Measurements from ENCODE around the gene VASN.

VASN gene

DNA sequence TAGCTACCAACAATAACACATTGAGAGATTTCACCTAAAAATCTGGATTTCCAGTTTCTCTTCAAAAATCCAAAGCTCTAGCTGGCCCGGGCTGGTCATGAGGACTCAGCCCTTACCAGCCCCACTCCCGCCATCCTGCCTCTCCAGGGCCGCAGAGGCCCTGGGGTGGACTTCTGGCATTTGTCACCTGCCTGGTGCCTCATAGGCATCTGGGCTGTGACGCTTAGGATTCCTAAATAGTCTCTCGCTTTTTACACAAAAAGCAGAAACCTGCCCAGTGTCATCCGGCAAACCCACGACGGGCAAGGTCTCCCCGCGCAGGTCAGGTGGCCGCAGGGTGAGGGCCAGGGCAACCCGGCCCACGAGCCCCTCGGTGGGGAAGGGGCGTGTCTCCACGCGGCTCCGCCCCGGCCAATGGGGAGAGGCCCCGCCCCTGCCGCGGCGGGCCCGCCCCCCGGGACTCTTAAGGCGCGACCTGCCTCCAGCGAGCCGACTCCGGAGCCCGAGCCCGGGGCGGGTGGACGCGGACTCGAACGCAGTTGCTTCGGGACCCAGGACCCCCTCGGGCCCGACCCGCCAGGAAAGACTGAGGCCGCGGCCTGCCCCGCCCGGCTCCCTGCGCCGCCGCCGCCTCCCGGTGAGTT is at the start of gene VASN:
VASN (plus strand) TSS at position 492 of the 644 bp plus-strand sequence. CDS start 9,030 bp downstream, outside the sequence.
- no peak for TF ChIP-seq GATA2 (IDR thresholded peaks at IDR 0.05; ENCODE audit: low read depth, low read length)
- no peak for TF ChIP-seq GATA3 (IDR thresholded peaks at IDR 0.05; ENCODE audit: low read depth, low read length)

DNA sequence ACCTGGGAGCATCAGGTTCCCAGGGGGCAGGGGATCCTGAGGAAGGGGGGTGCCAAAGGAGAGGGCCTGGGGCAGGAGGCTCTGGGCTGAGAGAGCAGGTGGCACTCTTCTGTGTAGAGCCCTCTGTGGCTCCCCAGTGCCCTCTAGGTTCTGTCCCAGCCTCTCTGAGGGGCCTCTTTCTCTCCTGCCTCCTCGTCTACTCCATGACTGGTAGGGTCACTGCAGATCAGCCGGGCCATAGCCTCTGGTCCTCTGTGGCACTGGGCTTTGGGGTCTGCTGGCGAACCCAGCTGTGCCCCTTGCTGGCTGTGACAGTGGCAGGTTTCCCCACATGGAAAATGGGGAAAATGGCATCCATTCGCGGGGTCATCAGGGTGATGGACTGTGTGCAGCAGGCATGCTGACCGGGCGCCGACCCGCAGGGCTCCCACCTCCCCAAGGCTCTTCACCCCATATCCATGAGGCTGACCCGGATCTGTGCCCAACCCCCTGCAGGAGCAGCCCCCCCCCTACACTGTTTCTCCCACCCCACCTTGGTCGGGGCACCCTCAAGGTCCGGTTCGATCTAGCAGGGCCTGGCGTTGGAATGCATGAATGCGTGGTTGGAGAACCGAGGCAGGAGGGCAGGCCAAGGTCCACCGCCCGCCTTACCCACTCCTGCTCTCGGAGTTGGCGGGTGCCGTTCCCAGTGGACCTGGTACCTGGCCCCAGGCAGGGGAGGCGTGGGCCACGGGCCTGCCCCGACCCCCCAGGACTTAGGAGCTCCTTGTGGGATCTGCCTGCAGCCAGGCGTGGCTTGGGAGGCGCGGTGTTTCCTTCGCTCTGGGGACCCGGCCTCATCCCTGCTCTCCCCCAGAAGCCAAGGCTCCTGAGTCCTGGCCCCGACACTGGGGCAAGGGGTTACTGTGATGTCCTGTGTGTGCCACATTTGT is 49.3 kb upstream of the VASN start:
- no peak for TF ChIP-seq GATA2 (IDR thresholded peaks at IDR 0.05; ENCODE audit: low read depth, low read length)

DNA sequence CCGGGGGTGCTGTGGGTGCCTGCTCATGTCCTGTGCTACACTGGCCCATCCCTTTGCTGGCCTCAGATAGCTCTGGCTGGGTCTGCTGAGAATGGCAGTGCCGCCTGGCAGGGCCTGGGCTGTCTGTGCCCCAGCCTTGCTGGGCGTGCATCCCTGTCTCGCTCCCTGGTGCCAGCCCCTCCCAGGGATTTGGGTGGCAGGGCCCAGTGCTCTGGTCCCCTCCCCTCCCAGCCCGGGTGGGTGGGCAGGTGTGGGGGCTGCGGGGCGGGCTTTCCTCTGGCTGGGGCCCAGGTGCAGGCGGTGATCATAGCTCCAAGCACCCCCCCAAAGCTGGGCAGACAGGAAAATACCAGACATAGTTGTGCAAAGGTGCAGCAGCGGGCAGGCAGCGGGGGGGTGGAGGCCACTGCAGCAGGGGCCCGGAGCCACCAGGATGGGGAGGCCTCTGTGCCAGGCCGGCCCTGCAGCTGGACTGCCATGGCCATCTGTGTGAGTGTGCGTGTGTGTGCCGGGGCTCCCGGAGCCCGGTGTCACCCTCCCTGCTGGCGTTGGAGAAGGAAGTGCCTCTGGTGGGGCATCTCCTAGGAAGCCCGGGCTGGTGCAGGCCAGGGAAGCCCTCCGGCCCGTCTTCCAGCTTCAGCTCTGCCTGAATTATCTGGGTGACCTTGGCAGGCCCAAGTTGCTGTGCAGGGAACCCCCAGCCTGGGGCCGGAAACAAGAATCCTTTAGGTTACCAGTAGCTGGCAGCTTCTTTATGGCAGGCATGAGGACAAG is 48.4 kb upstream of the VASN start:
- TF ChIP-seq GATA2 (IDR thresholded peaks at IDR 0.05; ENCODE audit: low read depth, low read length) (no peak), GATA3 (IDR thresholded peaks at IDR 0.05; ENCODE audit: low read depth, low read length) (no peak)

DNA sequence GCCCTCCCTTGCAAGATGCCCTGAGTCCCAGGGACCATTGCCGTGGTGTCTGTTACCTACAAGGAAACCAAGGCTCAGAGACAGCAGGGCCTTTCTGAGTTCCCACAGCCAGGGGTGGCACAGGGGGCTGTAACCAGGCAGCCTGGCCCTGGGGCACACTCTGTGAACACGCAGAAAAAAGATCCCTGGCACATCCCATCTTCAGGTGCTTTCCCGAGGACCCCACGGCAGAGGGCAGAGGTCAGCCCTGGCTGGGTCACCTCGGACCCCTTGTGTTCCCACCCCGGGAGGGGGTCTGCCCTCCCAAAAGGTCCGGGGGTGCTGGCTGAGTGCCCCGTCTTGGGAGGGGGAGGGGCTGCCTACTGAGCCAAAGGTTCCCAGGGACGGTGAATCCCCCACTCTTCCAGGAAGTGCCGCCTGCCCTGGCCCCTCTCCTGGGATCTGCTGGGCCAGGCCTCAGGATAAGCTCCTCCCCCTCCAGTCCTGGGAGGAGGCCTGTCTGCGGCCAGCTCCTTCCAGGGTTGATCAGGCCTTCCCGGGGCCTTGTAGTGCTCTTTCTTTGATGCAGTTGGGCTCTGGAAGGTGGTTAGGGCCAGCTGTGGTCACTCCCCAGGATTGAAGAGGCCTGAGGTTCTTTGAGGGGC is 47.7 kb upstream of the VASN start:
- TF ChIP-seq GATA3 (IDR thresholded peaks at IDR 0.05; ENCODE audit: low read depth, low read length) = no peak
- TF ChIP-seq GATA2 (IDR thresholded peaks at IDR 0.05; ENCODE audit: low read depth, low read length) = no peak

DNA sequence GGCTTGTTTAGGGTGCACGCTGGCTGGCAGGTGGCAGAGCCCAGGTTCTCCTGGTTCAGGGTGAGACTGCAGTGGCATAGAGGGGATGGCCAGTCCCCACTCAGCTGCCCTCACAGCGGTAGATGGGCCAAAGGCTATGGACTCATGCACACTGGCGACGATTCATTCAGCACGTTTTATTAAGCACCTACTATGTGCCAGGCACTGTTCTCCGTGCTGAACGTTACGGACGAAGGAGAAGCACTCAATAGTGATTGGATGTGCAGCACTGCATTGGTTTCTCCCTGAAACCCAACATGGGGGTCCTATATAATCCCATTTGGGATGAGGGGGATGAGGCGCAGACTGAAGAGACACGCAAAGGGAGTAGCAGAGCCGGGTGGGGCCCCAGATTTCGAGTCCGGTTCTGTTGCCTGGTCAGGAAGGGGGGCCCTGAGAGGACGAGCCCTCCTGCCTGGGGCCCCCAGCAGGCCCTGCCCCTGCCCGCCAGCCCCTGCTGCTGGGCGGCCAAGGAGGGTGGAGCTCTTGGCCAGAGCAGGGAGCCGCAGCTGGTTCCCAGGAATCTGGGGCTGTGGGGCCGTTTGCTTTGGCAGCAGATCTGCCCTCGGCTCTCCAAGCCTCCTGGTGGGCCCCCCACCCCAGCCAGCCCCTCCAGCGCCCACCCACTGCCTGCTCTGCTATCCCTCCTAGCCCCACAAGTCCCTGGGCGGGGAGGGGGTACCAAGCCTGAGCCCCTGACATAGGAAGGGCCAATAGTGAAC is 47.0 kb upstream of the VASN start:
- TF ChIP-seq GATA3 (IDR thresholded peaks at IDR 0.05; ENCODE audit: low read depth, low read length) (no peak), GATA2 (IDR thresholded peaks at IDR 0.05; ENCODE audit: low read depth, low read length) (no peak)

DNA sequence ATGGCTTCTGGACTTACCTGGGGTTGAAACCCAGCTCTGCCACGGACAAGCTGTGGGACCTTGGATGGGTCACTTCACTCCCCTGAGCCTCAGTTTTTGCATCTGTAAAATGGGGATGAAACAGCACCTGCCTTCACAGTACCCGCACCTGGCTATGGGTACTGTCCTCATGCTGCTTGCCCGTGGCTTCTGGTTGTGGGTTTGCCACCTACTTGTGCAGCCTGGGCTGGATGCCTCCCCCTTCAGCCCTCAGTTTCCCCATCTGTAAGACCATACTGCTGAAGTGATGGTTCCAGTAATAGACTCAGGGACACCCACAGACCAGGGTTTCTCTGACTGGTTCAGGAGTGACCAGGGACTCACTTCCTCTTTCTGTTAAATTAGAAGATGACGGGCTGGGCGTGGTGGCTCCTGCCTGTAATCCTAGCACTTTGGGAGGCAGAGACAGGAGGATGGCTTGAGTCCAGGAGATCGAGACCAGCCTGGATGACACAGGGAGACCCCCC is 46.3 kb upstream of the VASN start:
- no peak for TF ChIP-seq GATA2 (IDR thresholded peaks at IDR 0.05; ENCODE audit: low read depth, low read length)
- TF ChIP-seq GATA3 (IDR thresholded peaks at IDR 0.05; ENCODE audit: low read depth, low read length) = no peak

DNA sequence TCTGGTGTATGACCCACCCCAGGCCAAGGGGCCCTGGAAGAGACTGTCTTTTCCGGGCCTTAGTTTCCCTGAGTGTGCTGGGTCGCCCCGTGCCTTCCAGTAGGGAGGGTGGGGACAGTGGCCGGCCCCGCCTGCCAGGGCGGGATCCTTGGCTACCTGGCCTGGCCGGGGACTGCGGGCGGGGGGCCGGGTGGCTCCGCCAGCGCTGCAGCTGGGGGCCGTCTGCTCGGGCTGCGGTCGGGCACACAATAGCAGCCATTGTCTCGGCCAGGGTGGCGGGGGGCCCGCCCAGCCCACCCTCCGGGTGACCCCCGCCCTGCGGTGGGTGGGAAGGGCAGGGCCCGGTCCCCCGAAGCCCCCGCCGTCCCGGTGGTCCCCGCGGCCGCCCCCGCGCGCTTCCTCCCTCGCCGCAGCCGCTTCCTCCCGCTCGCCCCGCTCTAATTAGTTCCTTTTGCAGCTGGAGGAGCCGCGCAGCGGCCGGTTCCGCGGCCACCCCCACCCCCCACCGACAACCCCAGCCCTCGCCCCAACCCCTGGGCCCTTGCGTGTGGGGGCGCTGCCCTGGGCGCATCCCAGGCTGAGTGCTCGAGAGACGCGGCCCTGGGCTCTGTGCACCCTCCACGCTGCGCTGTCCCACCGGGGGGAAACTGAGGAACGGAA is 44.1 kb upstream of the VASN start:
- TF ChIP-seq GATA2 (IDR thresholded peaks at IDR 0.05; ENCODE audit: low read depth, low read length) (no peak), GATA3 (IDR thresholded peaks at IDR 0.05; ENCODE audit: low read depth, low read length) (no peak)

DNA sequence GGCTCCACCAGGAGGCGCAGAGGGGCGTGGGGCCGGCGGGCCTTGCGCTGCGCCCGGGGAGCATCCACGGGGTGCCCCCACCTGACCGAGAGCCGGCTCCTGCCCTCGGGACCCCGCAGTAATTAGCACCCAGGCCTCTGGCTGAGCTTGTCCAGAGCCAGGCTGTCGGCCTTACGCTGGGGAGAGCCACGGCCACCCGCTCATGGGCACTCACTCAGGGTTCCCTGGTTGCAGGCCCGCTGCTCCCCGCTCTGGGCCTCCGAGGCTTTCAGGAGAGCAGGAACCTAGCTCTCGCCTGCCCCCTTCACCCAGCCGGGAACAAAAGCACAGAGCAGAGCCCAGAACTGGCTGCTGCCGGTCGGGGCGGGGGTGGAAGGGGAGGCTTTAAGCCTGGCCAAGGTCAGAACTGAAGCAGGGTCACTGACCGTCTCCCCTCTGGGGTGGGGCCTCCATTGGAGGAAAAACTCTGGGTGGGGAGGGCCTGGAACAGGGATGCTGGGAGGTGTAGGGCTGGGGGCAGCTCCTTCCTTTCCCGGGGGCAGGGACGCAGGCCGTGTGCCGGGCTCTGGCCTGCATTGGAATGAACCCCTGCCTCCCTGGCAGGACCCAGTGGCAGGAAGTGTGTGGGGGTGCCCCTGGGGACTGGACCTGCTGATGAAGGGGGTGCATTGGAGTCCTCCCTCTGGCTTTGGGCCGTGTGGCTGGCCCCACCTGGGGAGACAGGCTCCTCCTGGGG is 43.4 kb upstream of the VASN start:
- TF ChIP-seq GATA3 (IDR thresholded peaks at IDR 0.05; ENCODE audit: low read depth, low read length) (no peak), GATA2 (IDR thresholded peaks at IDR 0.05; ENCODE audit: low read depth, low read length) (no peak)

DNA sequence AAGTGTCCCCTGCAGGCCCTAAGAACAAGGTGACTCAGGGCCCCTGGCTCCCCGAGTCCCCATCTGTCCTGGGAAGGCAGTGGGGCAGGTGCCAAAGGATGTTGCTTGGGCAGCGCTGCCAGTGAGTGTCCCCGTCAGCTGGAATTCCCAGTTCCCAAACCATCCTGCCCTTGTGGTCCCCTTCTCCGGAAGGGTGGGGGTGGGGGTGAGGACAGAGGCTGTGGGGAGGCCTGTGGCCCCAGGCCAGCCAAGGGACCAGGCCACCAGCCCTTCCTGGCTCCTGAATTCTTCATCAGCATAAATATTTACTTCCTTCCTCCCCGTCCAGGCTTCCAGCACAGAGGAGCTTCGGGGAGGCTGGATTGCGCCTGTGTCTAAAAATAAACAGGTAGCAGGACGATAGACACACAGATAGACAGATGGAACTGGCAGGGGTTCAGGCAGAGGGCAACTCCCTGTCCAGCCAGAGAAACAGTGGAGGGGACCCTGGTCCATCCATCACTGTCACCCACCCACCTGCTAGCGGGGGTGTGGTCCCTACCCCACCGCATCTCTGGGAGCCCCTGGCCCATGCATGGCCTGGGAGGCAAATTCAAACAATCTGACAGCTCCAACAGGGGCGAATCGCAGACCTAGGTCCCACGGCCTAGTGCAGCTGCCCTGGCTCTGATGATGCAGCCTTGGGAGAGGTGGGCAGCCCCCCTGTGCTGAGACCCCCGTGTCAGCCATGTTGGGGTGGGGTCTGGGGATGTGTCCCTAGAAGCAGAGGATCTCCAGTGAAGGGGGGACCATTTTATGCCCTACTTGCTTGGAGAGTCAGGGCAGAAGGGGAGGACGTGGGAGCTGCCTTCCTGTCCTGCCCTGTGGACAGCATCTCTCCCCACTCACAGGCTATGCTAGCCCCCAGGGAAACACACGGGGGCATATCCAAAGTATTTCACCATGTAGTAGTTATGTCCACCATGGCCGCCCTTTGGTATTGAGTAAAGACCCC is 42.6 kb upstream of the VASN start:
- TF ChIP-seq GATA2 (IDR thresholded peaks at IDR 0.05; ENCODE audit: low read depth, low read length) (no peak), GATA3 (IDR thresholded peaks at IDR 0.05; ENCODE audit: low read depth, low read length) (no peak)

DNA sequence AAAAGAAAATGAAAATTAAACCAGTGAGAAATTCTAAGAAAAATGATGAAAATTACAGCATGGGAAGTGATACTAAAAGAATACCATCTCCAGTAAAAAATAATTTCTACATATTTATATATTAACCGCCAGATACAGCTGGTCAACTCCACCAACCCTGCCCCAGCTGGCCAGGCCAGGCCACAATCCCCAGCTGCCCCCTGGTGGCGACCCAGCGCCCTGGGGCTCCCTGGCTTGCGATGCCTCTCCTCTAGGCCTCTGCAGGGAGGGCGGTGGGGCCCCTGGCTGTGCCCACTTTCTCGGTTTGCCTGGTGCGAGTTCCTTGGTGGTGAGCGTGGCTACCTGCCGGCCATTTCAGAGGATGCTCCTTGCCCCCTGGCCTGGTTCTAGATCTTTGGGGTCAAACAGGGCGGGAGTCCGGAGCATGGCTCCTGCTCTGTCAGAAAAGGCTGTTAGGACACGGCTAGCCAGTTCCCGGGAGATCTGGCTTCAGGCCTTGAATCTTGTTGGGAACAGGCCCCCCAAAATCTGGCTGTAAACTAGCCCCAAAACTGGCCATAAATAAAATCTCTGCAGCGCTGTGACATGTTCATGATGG is 41.3 kb upstream of the VASN start:
- TF ChIP-seq GATA2 (IDR thresholded peaks at IDR 0.05; ENCODE audit: low read depth, low read length) (no peak), GATA3 (IDR thresholded peaks at IDR 0.05; ENCODE audit: low read depth, low read length) (no peak)
